Tibial nerve (tissue), 4 donors: Measurements from ENCODE around the gene MOSPD3. TPM values are rescaled to one million over a fixed set of nuclear protein-coding genes. Genes with fewer than 3 reads are reported as not detected.
"Not testable (repeated sequence)": the region's sequence is repeated elsewhere in the genome, so short reads cannot be mapped to it uniquely, and the experiment has no call there.

Experiments
- DNase-seq, 2 donors: peaks; one replicate each; pipeline ENCODE4 v3.0.0-alpha.2; 2019; ENCODE audit warnings: low spot score in 2 of 2
- H3K27ac ChIP-seq, 4 donors: fragments of 200-600 bp; sonication (generic) in 3 of 4; one replicate each; pipeline ENCODE4 v1.5.1; 2017 to 2019; ENCODE audit warnings: mild to moderate bottlenecking in 1 of 4
- H3K27me3 ChIP-seq, 2 donors: fragments of 200-600 bp; sonication (generic) in 1 of 2; one replicate each; pipeline versions ENCODE4 v1.5.1 to v1.6.0; 2017 to 2019
- H3K36me3 ChIP-seq, 3 donors: fragments of 200-600 bp; sonication (generic); one replicate each; pipeline ENCODE4 v1.5.1; 2018 to 2019
- H3K4me1 ChIP-seq, 4 donors: fragments of 200-600 bp; sonication (generic) in 3 of 4; one replicate each; pipeline ENCODE4 v1.5.1; 2017 to 2019
- H3K4me3 ChIP-seq, 4 donors: fragments of 200-600 bp; sonication (generic) in 3 of 4; one replicate each; pipeline ENCODE4 v1.5.1; 2017 to 2019; ENCODE audit warnings: mild to moderate bottlenecking in 1 of 4, moderate library complexity in 1 of 4
- H3K9me3 ChIP-seq, 4 donors: fragments of 200-600 bp; sonication (generic) in 3 of 4; one replicate each; pipeline ENCODE4 v1.5.1; 2017 to 2019
- EP300 ChIP-seq, 2 donors: sonication (generic); formaldehyde crosslinking; IDR thresholded peaks; one replicate each; pipeline ENCODE4 v1.6.1; 2017; ENCODE audit warnings: antibody characterized with exemption in 2 of 2, mild to moderate bottlenecking in 1 of 2
- POLR2A ChIP-seq, 2 donors: fragments of 450-650 bp; IDR thresholded peaks; one replicate each; pipeline ENCODE4 v1.6.1; 2017; ENCODE audit warnings: antibody characterized with exemption in 2 of 2, mild to moderate bottlenecking in 2 of 2, moderate library complexity in 2 of 2
- WGBS, 2 donors: methylation state at CpG; one replicate each; pipeline ENCODE4 v1.1.5; 2018; 5-methylcytosine and 5-hydroxymethylcytosine counted together
- total RNA-seq, 4 donors: library from RNA; depleted of rRNA; stranded (reverse); fragments of >200 nt; gene quantifications; one replicate each; pipeline ENCODE4 v1.1.0, GENCODE V29; 2016
- TF ChIP-seq, protein P1 (sequence below), 5 experiments: fragments of 200-600 bp in 3 of 5; fragments of 450-650 bp in 2 of 5; sonication (generic) in 3 of 5; IDR thresholded peaks; one replicate each; pipeline ENCODE4 v1.5.1; 2016 to 2019; ENCODE audit warnings: antibody characterized with exemption in 5 of 5, mild to moderate bottlenecking in 3 of 5, moderate library complexity in 2 of 5

MOSPD3 gene
- total RNA-seq: 10 to 100 TPM in 3 of 4 donors, 1 to 10 TPM in 1; 9.4 to 31.2 (median 24.3) TPM

DNA sequence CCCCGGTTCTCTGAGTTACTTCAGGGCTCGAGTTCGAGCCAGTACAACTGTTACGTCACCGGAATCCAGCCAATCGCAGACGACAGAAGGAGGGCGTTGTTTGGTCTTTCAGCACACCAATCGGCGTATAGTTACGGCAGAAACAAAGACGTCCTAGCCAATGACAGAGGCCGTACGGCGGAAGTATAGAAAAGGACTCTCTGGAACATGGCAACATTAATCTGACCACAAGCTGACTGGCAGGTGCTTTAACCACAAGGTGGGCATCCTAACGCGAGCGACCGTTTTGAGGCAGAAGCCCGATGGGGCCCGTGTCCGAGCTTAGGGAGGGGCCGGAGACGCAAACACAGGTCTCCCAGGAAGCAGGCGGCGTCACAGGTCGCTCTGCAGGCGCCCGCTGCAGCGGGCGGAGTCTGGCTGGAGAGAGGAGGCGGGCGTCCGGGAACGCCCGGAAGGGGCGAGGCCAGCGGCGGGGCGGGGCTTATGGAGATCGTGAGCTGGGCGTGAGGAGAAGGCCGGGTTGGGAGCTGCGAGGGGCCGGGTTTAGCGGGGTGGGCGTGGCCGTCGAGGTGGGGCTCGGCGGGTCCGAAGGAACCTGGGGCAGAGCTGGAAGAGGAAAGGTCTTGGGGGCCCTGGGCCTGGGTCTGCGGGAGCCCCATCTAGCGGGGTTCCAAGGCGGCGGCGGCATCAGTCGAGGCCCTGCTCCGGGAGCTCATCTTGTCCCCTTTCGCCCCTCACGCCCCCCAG, at the start of gene MOSPD3:
MOSPD3 (plus strand) TSS at position 558 of the 747 bp plus-strand sequence. CDS start 252 bp downstream, outside the sequence.
- H3K36me3 ChIP-seq: peaks cover 0 to 30% (median 0%) of the 10 kb centered on the region in 3 donors
- H3K9me3 ChIP-seq: no peaks in the 10 kb centered on the region
- 0 to 1% methylated on average over 45 to 59 of the region's 61 CpGs for WGBS, 2 donors
- DNase-seq: peak; percentile 98 to 100
- H3K27me3 ChIP-seq: no peaks in the 10 kb centered on the region
- peak within 1 kb of the TSS; percentile 94 to 96 (median 95) for H3K27ac ChIP-seq
- TF ChIP-seq, protein P1, sequence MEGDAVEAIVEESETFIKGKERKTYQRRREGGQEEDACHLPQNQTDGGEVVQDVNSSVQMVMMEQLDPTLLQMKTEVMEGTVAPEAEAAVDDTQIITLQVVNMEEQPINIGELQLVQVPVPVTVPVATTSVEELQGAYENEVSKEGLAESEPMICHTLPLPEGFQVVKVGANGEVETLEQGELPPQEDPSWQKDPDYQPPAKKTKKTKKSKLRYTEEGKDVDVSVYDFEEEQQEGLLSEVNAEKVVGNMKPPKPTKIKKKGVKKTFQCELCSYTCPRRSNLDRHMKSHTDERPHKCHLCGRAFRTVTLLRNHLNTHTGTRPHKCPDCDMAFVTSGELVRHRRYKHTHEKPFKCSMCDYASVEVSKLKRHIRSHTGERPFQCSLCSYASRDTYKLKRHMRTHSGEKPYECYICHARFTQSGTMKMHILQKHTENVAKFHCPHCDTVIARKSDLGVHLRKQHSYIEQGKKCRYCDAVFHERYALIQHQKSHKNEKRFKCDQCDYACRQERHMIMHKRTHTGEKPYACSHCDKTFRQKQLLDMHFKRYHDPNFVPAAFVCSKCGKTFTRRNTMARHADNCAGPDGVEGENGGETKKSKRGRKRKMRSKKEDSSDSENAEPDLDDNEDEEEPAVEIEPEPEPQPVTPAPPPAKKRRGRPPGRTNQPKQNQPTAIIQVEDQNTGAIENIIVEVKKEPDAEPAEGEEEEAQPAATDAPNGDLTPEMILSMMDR (IDR thresholded peaks at IDR 0.05): peak in 3 of 5 experiments; percentile 5 to 63 (median 38)
- peak; percentile 93 to 94 for TF ChIP-seq EP300 (IDR thresholded peaks at IDR 0.05)
- peak; percentile 51 to 83 for TF ChIP-seq POLR2A (IDR thresholded peaks at IDR 0.05)
- peak within 1 kb of the TSS; percentile 53 to 85 (median 60) for H3K4me3 ChIP-seq
- H3K4me1 ChIP-seq: peaks cover 0 to 22% (median 9%) of the 10 kb centered on the region in 4 donors

DNA sequence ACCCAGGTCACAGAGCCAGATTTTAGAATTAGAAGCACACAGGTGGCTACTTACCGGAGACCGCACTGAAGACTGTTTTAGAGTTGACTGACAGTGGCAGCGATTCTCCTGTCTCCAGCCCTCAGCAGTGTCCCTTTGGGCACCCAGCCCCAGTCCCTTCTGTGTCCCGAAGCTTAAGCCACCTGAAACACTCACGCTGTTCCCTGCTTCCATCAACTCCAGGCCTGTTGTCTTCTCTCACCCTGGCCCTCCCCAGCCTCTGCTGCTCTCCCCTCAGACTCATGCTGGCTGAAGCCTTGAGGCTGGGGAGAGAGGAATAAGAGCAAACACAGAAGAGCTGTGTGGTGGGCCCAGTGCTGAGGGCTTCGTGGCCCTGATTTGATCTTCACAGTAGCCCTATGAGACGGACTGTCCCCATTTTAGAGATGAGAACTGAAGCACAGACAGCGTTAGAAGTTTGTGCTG, 49.2 kb upstream of the MOSPD3 start:
- peaks cover 0 to 35% (median 3%) of the 10 kb centered on the region in 4 donors for H3K4me1 ChIP-seq
- DNase-seq: no peak
- no peaks in the 10 kb centered on the region for H3K9me3 ChIP-seq
- H3K4me3 ChIP-seq: no peak overlapping the region
- peaks cover 0 to 65% (median 0%) of the 10 kb centered on the region in 3 donors for H3K36me3 ChIP-seq
- TF ChIP-seq, protein P1 (IDR thresholded peaks at IDR 0.05): no peak
- TF ChIP-seq POLR2A (IDR thresholded peaks at IDR 0.05) (no peak), EP300 (IDR thresholded peaks at IDR 0.05) (no peak)
- WGBS, 2 donors: 91 to 93% methylated on average over 8 of the region's 8 CpGs
- H3K27ac ChIP-seq: no peak overlapping the region
- H3K27me3 ChIP-seq: no peaks in the 10 kb centered on the region

DNA sequence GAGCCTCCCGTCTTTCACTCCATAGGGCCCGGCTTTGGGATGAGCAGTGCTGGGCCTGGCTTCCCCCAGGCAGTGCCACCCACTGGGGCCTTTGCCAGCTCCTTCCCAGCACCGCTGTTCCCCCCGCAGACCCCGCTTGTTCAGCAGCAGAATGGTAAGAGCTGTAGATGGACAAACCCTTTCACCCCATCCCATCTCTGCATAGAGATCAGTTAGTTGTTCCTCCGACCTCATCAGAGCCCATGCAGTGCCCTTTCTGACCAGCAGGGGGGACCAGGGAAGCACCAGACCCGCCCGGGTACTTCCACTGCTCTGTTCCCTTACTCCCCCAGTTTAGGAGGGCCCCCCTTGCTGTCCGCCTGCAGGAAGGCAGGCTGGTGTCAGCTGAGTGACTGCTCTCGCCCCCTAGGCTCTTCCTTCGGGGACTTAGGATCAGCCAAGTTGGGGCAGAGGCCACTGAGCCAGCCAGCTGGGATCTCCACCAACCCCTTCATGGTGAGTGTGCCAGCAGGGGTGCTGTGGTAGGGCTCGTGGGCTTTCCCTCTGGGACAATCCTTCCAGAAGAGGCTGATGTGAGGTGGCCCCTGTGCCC, 48.4 kb upstream of the MOSPD3 start:
- TF ChIP-seq EP300 (IDR thresholded peaks at IDR 0.05): peak in 1 of 2 donors; percentile 17
- TF ChIP-seq POLR2A (IDR thresholded peaks at IDR 0.05): no peak
- TF ChIP-seq, protein P1 (IDR thresholded peaks at IDR 0.05): peak; percentile 92 to 99 (median 95)
- Histone ChIP-seq H3K9me3 (no peaks in the 10 kb centered on the region), H3K4me1 (peaks cover 0 to 43% (median 7%) of the 10 kb centered on the region in 4 donors), H3K27me3 (no peaks in the 10 kb centered on the region), H3K36me3 (peaks cover 0 to 59% (median 0%) of the 10 kb centered on the region in 3 donors), H3K4me3 (no peak overlapping the region), H3K27ac (peak overlapping the region in 2 of 4 donors; percentile 4 to 15)
- WGBS, 2 donors: 25 to 34% methylated on average over 11 to 12 of the region's 12 CpGs
- peak; percentile 83 to 95 for DNase-seq

GRCh38 chr7:100564405-100564804, 47.9 kb upstream of the MOSPD3 start:
- not testable (repeated sequence) for H3K27me3 ChIP-seq, H3K4me3 ChIP-seq, H3K9me3 ChIP-seq, DNase-seq
- peaks cover 0 to 47% (median 8%) of the 10 kb centered on the region in 4 donors for H3K4me1 ChIP-seq
- WGBS, 2 donors: 87 to 89% methylated on average over 6 of the region's 6 CpGs
- peaks cover 0 to 58% (median 0%) of the 10 kb centered on the region in 3 donors for H3K36me3 ChIP-seq
- peak overlapping the region in 2 of 4 donors; percentile 4 to 15 for H3K27ac ChIP-seq

GRCh38 chr7:100565133-100565571, 47.2 kb upstream of the MOSPD3 start:
- no peaks in the 10 kb centered on the region for H3K27me3 ChIP-seq
- 85 to 89% methylated on average over 11 of the region's 11 CpGs for WGBS, 2 donors
- no peak for DNase-seq
- H3K4me1 ChIP-seq: peaks cover 0 to 47% (median 14%) of the 10 kb centered on the region in 4 donors
- H3K27ac ChIP-seq: no peak overlapping the region
- TF ChIP-seq POLR2A (IDR thresholded peaks at IDR 0.05): no peak
- TF ChIP-seq EP300 (IDR thresholded peaks at IDR 0.05): no peak
- TF ChIP-seq, protein P1 (IDR thresholded peaks at IDR 0.05): no peak
- no peaks in the 10 kb centered on the region for H3K9me3 ChIP-seq
- no peak overlapping the region for H3K4me3 ChIP-seq
- peaks cover 0 to 58% (median 0%) of the 10 kb centered on the region in 3 donors for H3K36me3 ChIP-seq
